Aorta (tissue), 5 donors: ENCODE measurements around the gene ZNF354C. TPM values are rescaled to one million over a fixed set of nuclear protein-coding genes. Genes with fewer than 3 reads are reported as not detected.

Source experiments
- ATAC-seq: fragments of 200-7000 bp; cut with Tn5 transposase; one replicate; pipeline ENCODE4 v1.9.1; 2022; ENCODE audit warnings: moderate library complexity; ENCODE audit not compliant: low FRiP score
- DNase-seq, 2 donors: peaks; one replicate each; pipeline ENCODE4 v3.0.0-alpha.2; 2020
- H3K27ac ChIP-seq, 2 donors: one replicate each; pipeline ENCODE4 v1.5.1; 2013; ENCODE audit warnings: low read length in 2 of 2, mild to moderate bottlenecking in 2 of 2, moderate library complexity in 2 of 2, control low read depth in 1 of 2, inconsistent platforms in 1 of 2, low read depth in 1 of 2
- H3K27me3 ChIP-seq, 2 donors: one replicate each; pipeline ENCODE4 v1.6.1; 2013; ENCODE audit warnings: control low read depth in 1 of 2, low read length in 1 of 2, mild to moderate bottlenecking in 1 of 2, moderate library complexity in 1 of 2; ENCODE audit not compliant: insufficient read depth in 2 of 2, control insufficient read depth in 1 of 2
- H3K36me3 ChIP-seq, 2 donors: one replicate each; pipeline ENCODE4 v1.6.1; 2013; ENCODE audit warnings: control low read depth in 1 of 2, low read length in 1 of 2, mild to moderate bottlenecking in 1 of 2; ENCODE audit not compliant: insufficient read depth in 2 of 2, control insufficient read depth in 1 of 2
- H3K4me1 ChIP-seq, 2 donors: one replicate each; pipeline ENCODE4 v1.6.1; 2013; ENCODE audit warnings: low read length in 2 of 2, control low read depth in 1 of 2, mild to moderate bottlenecking in 1 of 2, moderate library complexity in 1 of 2; ENCODE audit not compliant: insufficient read depth in 2 of 2, control insufficient read depth in 1 of 2
- H3K4me3 ChIP-seq, 2 donors: one replicate each; pipeline ENCODE4 v1.5.1; 2013; ENCODE audit warnings: low read length in 2 of 2, control low read depth in 1 of 2, mild to moderate bottlenecking in 1 of 2
- H3K9me3 ChIP-seq: one replicate; pipeline ENCODE4 v1.6.1; 2013; ENCODE audit warnings: mild to moderate bottlenecking, low read length; ENCODE audit not compliant: control insufficient read depth
- WGBS, 2 donors: extraction: QIAGEN DNeasy Blood & Tissue Kit; methylation state at CpG; one replicate each; pipeline ENCODE4 v1.1.7; 2013; 5-methylcytosine and 5-hydroxymethylcytosine counted together
- intact Hi-C, 2 donors: fragments of 100-400 bp; cut with DNase I; formaldehyde crosslinking; loops; one replicate each; pipeline versions ENCODE4 v1.14.2 to v1.15.0; 2022
- polyA plus RNA-seq, 2 donors: library from polyadenylated mRNA; stranded (reverse); fragments of 200-250 nt; gene quantifications; one replicate each; pipeline ENCODE4 v1.2.3, GENCODE V29; 2013
- total RNA-seq, 2 donors: library from RNA; stranded (reverse); fragmentation: NEBNext Ultra II Directional; extraction: Animal tissue kit (Norgen Biotek cat#: 25700); gene quantifications; one replicate each; pipeline ENCODE4 v1.2.1, GENCODE V29; 2021
- donor health status: healthy with polysubstance abuse.
- donor health status: Bipolar disorder and iron deficiency.
- donor health status: DM: no; HTN: no; CAD: no.
- donor health status: DM: no; HTN: no; CAD: no.
- donor health status: DM: yes; HTN: yes; CAD: no.

Gene ZNF354C
- total and polyA plus RNA-seq, 4 donors = 1.0 to 10.2 (median 5.0) TPM

DNA sequence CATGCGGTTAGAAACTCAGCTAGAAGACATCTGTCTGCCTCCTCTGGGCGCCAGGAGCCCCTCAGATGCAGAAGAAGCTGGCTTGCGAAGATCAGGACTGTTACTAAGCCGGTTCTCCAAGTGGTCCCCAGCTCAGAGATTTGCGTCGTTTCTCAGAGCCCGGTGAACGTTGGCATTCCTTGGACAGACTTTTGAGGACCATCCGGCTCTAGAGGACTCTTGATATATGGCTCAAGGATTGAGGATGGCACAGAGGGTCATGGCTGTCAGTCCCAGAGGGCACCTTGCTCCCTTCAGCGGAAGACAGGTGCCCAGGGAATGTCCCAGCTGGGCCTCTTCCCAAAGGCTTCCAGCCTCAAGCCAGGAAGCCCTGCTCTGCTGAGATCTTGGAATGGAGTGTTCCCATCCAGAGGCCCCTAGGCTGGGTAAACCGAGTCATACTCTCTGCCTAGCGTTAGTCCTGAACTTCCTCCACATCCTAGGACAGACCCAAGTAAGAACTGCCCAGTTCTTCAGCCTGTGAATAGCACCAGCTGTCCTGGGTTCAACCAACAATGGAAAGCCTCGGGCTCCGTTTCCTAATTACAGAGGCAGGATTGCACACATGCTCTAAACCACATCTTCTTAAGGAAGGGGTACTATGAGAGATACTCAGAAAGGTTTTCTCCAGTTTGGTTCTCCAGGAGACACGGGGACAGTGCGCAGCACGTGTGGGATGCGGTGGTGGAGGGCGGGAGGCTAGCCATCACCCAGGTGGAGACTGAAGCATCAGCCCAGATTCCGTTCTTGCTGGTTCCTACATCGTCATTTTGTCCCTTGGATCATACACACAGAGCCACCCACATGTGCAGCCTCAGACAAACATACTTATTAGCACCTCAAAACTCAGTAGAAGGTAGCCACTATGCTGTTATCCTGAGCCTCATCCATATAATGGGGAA is 51.4 kb downstream of the ZNF354C start:
- no peak for DNase-seq
- H3K4me1 ChIP-seq = no peaks in the 10 kb centered on the region
- no peak overlapping the region for H3K27ac ChIP-seq
- 86 to 91% methylated on average over 21 of the region's 21 CpGs for WGBS, 2 donors
- H3K27me3 ChIP-seq = no peaks in the 10 kb centered on the region
- peaks cover 32% of the 10 kb centered on the region for H3K9me3 ChIP-seq
- no peak overlapping the region for H3K4me3 ChIP-seq
- peaks cover 0 to 4% of the 10 kb centered on the region in 2 donors for H3K36me3 ChIP-seq
- intact Hi-C loops = no loop called here
- no peak for ATAC-seq

DNA sequence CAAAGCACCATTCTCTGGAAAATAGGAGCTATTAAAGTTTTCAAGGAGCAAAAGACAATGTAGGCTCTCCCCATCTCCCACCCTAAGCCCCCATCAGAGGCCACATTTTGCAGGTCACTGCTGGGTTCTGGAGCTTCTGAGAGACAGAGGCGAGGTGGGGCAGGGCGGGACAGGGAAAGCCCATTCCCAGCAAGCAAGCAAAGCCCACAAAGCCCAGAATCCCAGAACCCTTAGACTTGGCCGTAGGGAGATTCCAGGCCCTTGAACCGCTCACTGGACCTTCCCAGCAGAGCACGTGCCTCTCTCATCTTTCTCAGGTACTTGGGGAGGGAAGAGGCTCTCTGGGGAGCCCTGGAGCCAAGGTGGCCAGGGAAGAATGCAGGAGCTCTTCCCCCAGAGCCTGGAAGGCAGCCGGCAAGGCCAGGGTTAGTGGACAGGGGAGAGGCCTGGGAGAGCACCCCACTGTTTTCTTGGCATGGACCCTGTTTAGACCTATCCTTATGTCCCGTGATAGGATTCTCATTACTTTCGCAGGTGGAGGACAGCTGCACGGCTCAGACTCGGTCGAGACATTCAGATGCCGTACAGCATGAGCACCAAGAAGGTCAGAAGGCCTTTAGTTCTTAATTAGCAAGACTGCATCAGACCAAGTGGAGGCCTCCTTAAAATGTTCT is 52.4 kb downstream of the ZNF354C start:
- Histone ChIP-seq H3K9me3 (peaks cover 32% of the 10 kb centered on the region), H3K27ac (no peak overlapping the region), H3K4me3 (no peak overlapping the region), H3K36me3 (peaks cover 0 to 4% of the 10 kb centered on the region in 2 donors), H3K27me3 (no peaks in the 10 kb centered on the region), H3K4me1 (no peaks in the 10 kb centered on the region)
- intact Hi-C loops = no loop called here
- no peak for DNase-seq
- no peak for ATAC-seq
- 91 to 93% methylated on average over 12 of the region's 12 CpGs for WGBS, 2 donors

DNA sequence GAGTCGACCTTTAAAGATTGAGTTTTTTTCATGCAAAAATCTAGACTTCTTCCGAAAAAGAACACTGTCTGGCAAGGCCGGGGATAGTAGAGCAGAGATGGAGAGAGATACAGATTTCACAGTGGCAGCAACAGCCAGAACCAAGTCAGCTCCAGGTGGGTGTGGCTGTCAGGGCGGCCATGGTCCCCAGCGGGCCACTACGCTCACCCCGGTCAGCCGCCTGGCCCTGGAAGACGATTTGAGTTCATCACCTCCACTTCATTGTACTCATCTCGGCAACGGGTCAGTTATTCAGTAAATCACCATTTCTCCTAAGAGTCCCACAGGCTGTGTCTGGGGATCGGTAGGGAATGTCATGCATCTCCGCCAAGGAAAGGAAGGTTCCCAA is 53.0 kb downstream of the ZNF354C start:
- intact Hi-C loops = no loop called here
- Histone ChIP-seq H3K4me3 (no peak overlapping the region), H3K4me1 (no peaks in the 10 kb centered on the region), H3K27me3 (no peaks in the 10 kb centered on the region), H3K9me3 (peaks cover 31% of the 10 kb centered on the region), H3K27ac (no peak overlapping the region), H3K36me3 (peaks cover 0 to 4% of the 10 kb centered on the region in 2 donors)
- 90 to 93% methylated on average over 13 of the region's 13 CpGs for WGBS, 2 donors
- no peak for ATAC-seq
- DNase-seq = no peak

- Histone ChIP-seq H3K36me3 (peaks cover 0 to 4% of the 10 kb centered on the region in 2 donors), H3K27ac (no peak overlapping the region), H3K4me1 (no peaks in the 10 kb centered on the region), H3K27me3 (no peaks in the 10 kb centered on the region), H3K4me3 (no peak overlapping the region), H3K9me3 (peaks cover 29% of the 10 kb centered on the region)
- ATAC-seq (no peak), DNase-seq (no peak)
- intact Hi-C loops = no loop called here
- WGBS, 2 donors = 87 to 90% methylated on average over 12 of the region's 12 CpGs
These were observed 53.9 kb downstream of the ZNF354C start for GRCh38 chr5:179113945-179114641.

GRCh38 chr5:179114756-179115155 is 54.6 kb downstream of the ZNF354C start:
- H3K27me3 ChIP-seq = no peaks in the 10 kb centered on the region
- peaks cover 0 to 4% of the 10 kb centered on the region in 2 donors for H3K36me3 ChIP-seq
- no peak for ATAC-seq
- intact Hi-C loops = no loop called here
- H3K4me3 ChIP-seq = no peak overlapping the region
- H3K27ac ChIP-seq = no peak overlapping the region
- H3K9me3 ChIP-seq = peaks cover 29% of the 10 kb centered on the region
- DNase-seq = peak in 1 of 2 donors; percentile 50
- 95 to 96% methylated on average over 7 of the region's 7 CpGs for WGBS, 2 donors
- no peaks in the 10 kb centered on the region for H3K4me1 ChIP-seq

- DNase-seq = peak in 1 of 2 donors; percentile 22
- Histone ChIP-seq H3K9me3 (peaks cover 29% of the 10 kb centered on the region), H3K27me3 (no peaks in the 10 kb centered on the region), H3K4me3 (no peak overlapping the region), H3K4me1 (no peaks in the 10 kb centered on the region), H3K27ac (no peak overlapping the region), H3K36me3 (peaks cover 0 to 4% of the 10 kb centered on the region in 2 donors)
- ATAC-seq = no peak
- WGBS, 2 donors = 84 to 89% methylated on average over 5 of the region's 5 CpGs
- intact Hi-C loops = no loop called here
These were observed 55.1 kb downstream of the ZNF354C start for GRCh38 chr5:179115307-179115706.

DNA sequence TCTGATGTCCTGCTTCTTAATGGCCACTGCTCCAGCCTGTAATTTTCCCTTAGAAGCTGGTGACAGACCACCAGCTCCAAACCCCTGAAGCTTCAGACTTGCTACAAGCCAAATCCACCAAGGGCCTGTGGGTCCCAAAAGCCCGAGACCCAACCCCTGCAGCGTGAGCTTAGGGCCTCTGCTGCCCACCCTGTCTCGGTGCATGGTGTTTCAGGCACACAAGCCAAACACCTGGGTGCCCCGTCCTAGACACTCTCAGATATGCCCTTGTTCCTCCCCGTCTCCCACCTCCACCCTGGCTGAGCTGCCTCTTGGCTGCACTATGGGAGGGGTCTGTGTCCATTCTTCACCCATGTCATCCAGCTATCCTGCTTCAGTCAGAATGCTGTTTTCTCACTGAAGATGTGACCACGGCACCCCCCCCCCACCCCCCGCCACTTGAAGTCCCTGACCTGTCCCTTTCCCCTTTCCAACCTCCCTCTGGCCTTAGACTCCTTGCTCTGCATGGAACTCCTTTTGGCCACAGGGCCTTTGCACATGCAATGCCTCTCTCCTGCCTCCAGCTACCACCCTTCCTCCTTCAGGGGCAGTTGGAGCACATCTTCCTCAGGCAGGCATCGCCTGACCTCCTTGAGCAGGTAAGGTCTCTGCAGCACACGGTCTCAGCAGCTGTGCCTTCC is 55.8 kb downstream of the ZNF354C start:
- 90 to 93% methylated on average over 9 of the region's 9 CpGs for WGBS, 2 donors
- ATAC-seq (no peak), DNase-seq (peak in 1 of 2 donors; percentile 35)
- no peak overlapping the region for H3K4me3 ChIP-seq
- no peak overlapping the region for H3K27ac ChIP-seq
- intact Hi-C loops = no loop called here
- H3K27me3 ChIP-seq = no peaks in the 10 kb centered on the region
- H3K4me1 ChIP-seq = no peaks in the 10 kb centered on the region
- H3K36me3 ChIP-seq = peaks cover 0 to 4% of the 10 kb centered on the region in 2 donors
- peaks cover 28% of the 10 kb centered on the region for H3K9me3 ChIP-seq

- H3K9me3 ChIP-seq = peaks cover 15% of the 10 kb centered on the region
- intact Hi-C loops = no loop called here
These were observed 58.2 kb downstream of the ZNF354C start for GRCh38 chr5:179118338-179118737.

More at GRCh38 chr5:179118338-179118737, 58.2 kb downstream of the ZNF354C start:
- Histone ChIP-seq H3K27ac (no peak overlapping the region), H3K27me3 (no peaks in the 10 kb centered on the region), H3K4me3 (no peak overlapping the region), H3K4me1 (no peaks in the 10 kb centered on the region), H3K36me3 (peaks cover 0 to 4% of the 10 kb centered on the region in 2 donors)
- WGBS, 2 donors = 88 to 89% methylated on average over 4 of the region's 4 CpGs
- ATAC-seq (no peak), DNase-seq (no peak)
